Right lobe of liver (tissue), 6 donors: ENCODE results near the gene CERS5. TPM values are rescaled to one million over a fixed set of nuclear protein-coding genes. Genes with fewer than 3 reads are reported as not detected.

ENCODE experiments used
- ATAC-seq, 4 donors: fragments of 200-7000 bp; cut with Tn5 transposase; one replicate each; pipeline ENCODE4 v1.9.1; 2020; ENCODE audit warnings: mild to moderate bottlenecking in 4 of 4, moderate library complexity in 4 of 4
- DNase-seq, 3 donors: peaks; one replicate each; pipeline ENCODE4 v3.0.0-alpha.2; 2020
- H3K27ac ChIP-seq, 3 donors: fragments of 200-600 bp; one replicate each; pipeline ENCODE4 v1.8.0; 2022
- H3K27me3 ChIP-seq, 2 donors: fragments of 200-600 bp; one replicate each; pipeline ENCODE4 v1.8.0; 2022
- H3K36me3 ChIP-seq, 4 donors: fragments of 200-600 bp; sonication (generic) in 1 of 4; one replicate each; pipeline versions ENCODE4 v1.5.1 to v1.8.0; 2017 to 2022; ENCODE audit warnings: control low read depth in 1 of 4
- H3K4me1 ChIP-seq, 4 donors: fragments of 200-600 bp; sonication (generic) in 1 of 4; one replicate each; pipeline versions ENCODE4 v1.5.1 to v1.8.0; 2017 to 2022; ENCODE audit warnings: control low read depth in 1 of 4
- H3K4me3 ChIP-seq, 3 donors: fragments of 200-600 bp; one replicate each; pipeline ENCODE4 v1.8.0; 2022
- H3K9me3 ChIP-seq, 4 donors: fragments of 200-600 bp; sonication (generic) in 1 of 4; one replicate each; pipeline versions ENCODE4 v1.5.1 to v1.8.0; 2017 to 2022; ENCODE audit warnings: control low read depth in 1 of 4
- CTCF ChIP-seq, 4 donors: fragments of 200-600 bp in 3 of 4; fragments of 450-650 bp in 1 of 4; IDR thresholded peaks; one replicate each; pipeline versions ENCODE4 v1.5.1 to v1.8.0; 2016 to 2022; ENCODE audit warnings: antibody characterized with exemption in 4 of 4, mild to moderate bottlenecking in 2 of 4
- POLR2A ChIP-seq: fragments of 450-650 bp; IDR thresholded peaks from one replicate; pipeline ENCODE4 v1.6.1; 2017; ENCODE audit warnings: antibody characterized with exemption, mild to moderate bottlenecking
- WGBS: methylation state at CpG from one replicate; pipeline ENCODE4 v1.1.6; 2018; ENCODE audit warnings: low coverage, low lambda C conversion rate; ENCODE audit not compliant: insufficient coverage; ENCODE audit errors: missing lambda C conversion rate; 5-methylcytosine and 5-hydroxymethylcytosine counted together
- intact Hi-C, 2 donors: fragments of 100-400 bp; cut with DNase I; formaldehyde crosslinking; loops; one replicate each; pipeline versions ENCODE4 v1.11.2 to v1.14.1; 2022
- total RNA-seq, 6 experiments: library from RNA; depleted of rRNA in 2 of 6; stranded (reverse); fragments of >200 nt in 2 of 6; fragmentation: NEBNext Ultra II Directional in 3 of 6; extraction: Animal tissue kit (Norgen Biotek cat#: 25700) in 3 of 6; gene quantifications; one replicate each; pipeline versions ENCODE4 v1.1.0 to v1.2.4, GENCODE V29; 2016 to 2023
- donor health status: DM: no; HTN: yes; CAD: no.
- donor health status: DM: no; HTN: no; CAD: no.
- donor health status: DM: no; HTN: no; CAD: no.
- donor health status: DM: no; HTN: yes; CAD: no.
- donor health status: DM: no; HTN: yes; CAD: no.

CERS5 gene
- total RNA-seq, 6 experiments from 2014 or later: 5.0 to 12.0 (median 8.0) TPM

DNA sequence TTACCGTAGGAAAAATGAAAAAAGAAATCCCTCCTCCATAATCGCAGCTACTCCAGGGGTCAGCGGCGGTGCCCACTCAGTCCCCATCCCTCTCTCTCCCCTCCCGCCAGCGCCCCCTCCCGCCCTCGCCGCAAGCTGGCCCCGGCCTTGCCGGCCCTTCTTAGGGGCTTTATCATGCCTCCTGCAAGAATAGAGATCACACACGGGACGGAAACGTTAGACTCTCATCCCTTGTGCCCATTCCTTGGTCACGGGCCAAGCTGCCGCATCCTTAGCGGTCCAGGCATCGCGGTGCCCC is 55.8 kb downstream of the CERS5 start:
- DNase-seq: no peak
- peaks cover 0 to 17% (median 4%) of the 10 kb centered on the region in 4 donors for H3K36me3 ChIP-seq
- intact Hi-C loops: no loop called here
- H3K27me3 ChIP-seq: no peaks in the 10 kb centered on the region
- 0% methylated on average over 2 of the region's 19 CpGs for WGBS
- no peaks in the 10 kb centered on the region for H3K9me3 ChIP-seq
- TF ChIP-seq CTCF (IDR thresholded peaks at IDR 0.05) (no peak), POLR2A (no peak)
- peak overlapping the region; percentile 77 to 94 (median 78) for H3K27ac ChIP-seq
- peak overlapping the region; percentile 2 to 88 (median 34) for H3K4me3 ChIP-seq
- ATAC-seq: no peak
- peaks cover 0 to 58% (median 20%) of the 10 kb centered on the region in 4 donors for H3K4me1 ChIP-seq

DNA sequence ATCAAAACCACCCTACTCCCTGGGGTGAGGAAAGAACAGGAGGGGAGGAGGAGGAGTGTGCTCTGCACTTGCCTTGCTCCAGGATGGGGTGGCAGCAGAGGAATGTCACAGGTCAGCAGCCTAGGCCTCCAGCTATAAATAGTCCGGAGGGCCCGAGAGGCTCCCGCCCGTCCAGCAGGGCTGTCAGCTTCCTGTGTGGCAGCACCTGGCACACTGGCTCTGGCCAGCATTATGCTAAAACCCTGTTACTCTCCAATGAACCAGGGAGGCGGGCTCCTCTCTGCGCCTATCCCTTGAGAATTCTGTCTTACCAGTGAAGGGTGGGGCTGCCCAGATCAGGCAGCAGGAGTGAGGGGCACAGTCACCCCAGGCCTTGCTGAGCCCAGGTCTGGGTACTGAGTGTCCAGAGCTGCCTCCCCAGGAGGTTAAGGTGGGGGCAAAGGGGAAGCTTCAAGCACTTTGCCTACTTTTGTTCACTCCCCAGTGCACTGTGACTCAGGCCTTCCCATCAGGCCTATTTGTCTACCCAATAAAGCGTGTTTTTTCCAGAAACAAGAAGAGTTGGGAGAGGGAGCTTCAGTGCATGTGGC is 56.3 kb downstream of the CERS5 start:
- no peak for TF ChIP-seq CTCF (IDR thresholded peaks at IDR 0.05)
- TF ChIP-seq POLR2A: peak; percentile 74
- peaks cover 0 to 17% (median 4%) of the 10 kb centered on the region in 4 donors for H3K36me3 ChIP-seq
- H3K27me3 ChIP-seq: no peaks in the 10 kb centered on the region
- intact Hi-C loops: no loop called here
- peaks cover 0 to 63% (median 21%) of the 10 kb centered on the region in 4 donors for H3K4me1 ChIP-seq
- no peaks in the 10 kb centered on the region for H3K9me3 ChIP-seq
- WGBS: 10% methylated on average over 2 of the region's 7 CpGs
- H3K27ac ChIP-seq: peak overlapping the region; percentile 77 to 94 (median 78)
- DNase-seq (peak; percentile 82 to 92 (median 89)), ATAC-seq (peak; percentile 41 to 53 (median 44))
- peak overlapping the region; percentile 2 to 88 (median 34) for H3K4me3 ChIP-seq

DNA sequence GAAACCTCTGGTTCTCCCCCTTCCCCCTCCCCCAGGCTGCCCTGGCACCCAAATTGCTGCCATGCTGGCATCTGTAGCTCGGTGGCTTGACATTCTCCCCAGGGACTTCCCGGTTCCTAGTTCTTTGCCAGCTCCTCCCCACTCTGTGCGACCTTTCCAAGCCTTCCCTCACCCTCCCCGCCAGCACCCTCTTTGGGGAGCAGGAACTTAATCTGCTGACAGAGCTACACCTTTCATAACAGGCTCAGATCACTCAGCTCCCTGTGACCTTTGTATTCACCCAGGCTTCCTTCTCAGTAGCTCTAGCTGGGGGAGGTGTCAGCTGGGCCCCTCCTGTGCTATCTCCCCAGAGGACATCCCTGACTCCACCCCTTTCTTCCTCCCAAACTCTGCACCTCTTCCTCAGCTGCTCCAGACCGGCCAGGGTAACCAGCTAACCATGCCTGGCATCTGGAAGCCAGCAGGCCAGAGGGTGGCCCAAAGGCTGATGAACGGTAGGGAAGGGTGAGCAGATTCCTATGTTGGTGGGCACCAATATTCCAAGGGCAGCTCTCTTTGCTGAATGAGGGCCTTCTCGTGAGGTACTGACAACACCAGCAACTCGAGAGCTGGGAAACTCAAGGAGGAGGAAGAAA is 56.9 kb downstream of the CERS5 start:
- ATAC-seq (peak; percentile 38 to 54 (median 44)), DNase-seq (peak; percentile 78 to 93 (median 92))
- Histone ChIP-seq H3K27me3 (no peaks in the 10 kb centered on the region), H3K9me3 (no peaks in the 10 kb centered on the region), H3K4me1 (peaks cover 0 to 69% (median 24%) of the 10 kb centered on the region in 4 donors), H3K27ac (peak overlapping the region; percentile 77 to 94 (median 78)), H3K36me3 (peaks cover 0 to 13% (median 4%) of the 10 kb centered on the region in 4 donors), H3K4me3 (peak overlapping the region in 2 of 3 donors; percentile 34 to 88)
- WGBS: 6% methylated on average over 8 of the region's 8 CpGs
- TF ChIP-seq CTCF (IDR thresholded peaks at IDR 0.05): no peak
- TF ChIP-seq POLR2A: no peak
- intact Hi-C loops: no loop called here

DNA sequence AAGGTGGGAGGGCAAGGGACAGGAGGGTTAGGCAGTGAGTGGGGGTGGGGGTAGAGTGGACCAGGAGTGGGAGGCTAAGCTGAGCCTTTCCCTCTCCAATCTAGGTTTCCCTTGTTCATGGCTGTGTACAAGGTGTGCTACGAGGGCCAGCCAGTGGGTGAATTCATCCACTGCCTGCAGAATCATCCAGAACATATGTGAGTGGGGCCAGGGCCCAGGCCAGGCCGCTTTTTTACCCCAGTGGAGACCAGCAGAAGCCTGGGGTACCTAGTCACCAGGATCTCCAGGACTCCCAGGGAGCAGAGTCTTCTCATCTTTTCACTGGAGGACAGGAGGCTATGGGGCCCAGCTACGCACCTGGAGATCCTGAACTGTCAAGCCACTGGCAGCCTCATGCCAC is 57.9 kb downstream of the CERS5 start:
- ATAC-seq: no peak
- Histone ChIP-seq H3K4me1 (peaks cover 0 to 71% (median 24%) of the 10 kb centered on the region in 4 donors), H3K27ac (peak overlapping the region; percentile 77 to 94 (median 78)), H3K4me3 (peak overlapping the region in 1 of 3 donors; percentile 88), H3K36me3 (peaks cover 0 to 11% (median 4%) of the 10 kb centered on the region in 4 donors), H3K9me3 (no peaks in the 10 kb centered on the region), H3K27me3 (no peaks in the 10 kb centered on the region)
- no peak for DNase-seq
- WGBS: no CpG with 5 or more reads among the region's 3 CpGs
- no peak for TF ChIP-seq POLR2A
- intact Hi-C loops: no loop called here
